Measurements from ENCODE around the gene RPS23.
"Not testable (repeated sequence)": the region's sequence is repeated elsewhere in the genome, so short reads cannot be mapped to it uniquely, and the experiment has no call there.

Gene RPS23

DNA sequence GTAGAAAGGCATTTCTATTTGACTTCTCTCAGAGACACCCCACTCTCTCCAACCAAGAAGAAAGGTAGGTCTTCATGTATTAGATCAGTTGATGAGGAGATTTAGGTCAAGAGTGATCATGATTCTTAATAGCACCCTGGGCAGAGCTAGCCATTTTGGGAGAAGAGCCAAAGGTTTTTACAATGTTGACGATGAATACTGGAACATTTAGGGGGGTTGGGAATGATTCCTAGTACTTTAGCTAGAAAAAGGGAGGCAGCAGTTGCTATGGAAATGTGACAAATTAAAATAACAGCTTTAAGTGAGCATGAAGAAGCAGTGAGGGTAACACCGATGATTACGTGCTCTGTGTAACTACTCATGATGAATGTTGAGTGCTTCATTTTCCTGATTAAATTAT, 9.5 kb upstream of the RPS23 start:
- DNase-seq: no peak

DNA sequence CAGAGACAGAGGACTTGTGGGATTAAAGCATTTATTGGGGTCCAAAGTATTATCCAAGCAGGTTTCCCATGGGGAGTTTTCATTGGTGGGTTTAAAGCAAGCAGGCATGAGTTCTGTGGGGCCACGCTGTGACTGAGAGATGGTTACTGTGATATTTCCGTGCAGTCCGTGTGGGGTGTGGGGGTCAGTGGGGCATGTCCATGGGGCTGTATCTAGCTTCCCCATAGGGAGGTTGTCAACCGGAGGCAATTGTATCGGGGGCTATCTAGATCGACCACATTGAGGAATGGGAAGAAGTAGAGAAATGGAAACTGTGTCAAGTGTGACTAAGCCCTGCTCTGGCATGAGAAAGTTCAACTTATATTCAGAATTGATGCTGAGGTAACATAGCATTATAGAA, 7.1 kb upstream of the RPS23 start:
- no peak for DNase-seq

DNA sequence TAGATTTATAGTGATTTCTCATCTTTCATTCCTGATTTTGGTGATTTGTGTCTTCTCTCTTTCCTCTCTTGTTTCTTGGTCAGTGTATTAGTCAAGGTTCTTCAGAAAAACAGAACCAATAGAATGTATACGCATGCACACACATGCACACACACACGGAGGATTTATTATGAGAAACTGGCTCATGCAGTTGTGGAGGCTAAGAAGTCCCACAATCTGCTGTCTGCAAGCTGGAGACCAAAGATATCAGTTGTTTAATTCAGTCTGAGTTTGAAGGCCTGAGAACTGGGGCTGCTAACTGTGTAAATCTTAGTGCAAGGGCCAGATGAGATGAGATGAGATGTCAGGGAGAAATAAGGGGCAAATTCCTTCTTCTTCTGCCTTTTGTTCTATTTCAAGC, 5.7 kb upstream of the RPS23 start:
- no peak for DNase-seq

DNA sequence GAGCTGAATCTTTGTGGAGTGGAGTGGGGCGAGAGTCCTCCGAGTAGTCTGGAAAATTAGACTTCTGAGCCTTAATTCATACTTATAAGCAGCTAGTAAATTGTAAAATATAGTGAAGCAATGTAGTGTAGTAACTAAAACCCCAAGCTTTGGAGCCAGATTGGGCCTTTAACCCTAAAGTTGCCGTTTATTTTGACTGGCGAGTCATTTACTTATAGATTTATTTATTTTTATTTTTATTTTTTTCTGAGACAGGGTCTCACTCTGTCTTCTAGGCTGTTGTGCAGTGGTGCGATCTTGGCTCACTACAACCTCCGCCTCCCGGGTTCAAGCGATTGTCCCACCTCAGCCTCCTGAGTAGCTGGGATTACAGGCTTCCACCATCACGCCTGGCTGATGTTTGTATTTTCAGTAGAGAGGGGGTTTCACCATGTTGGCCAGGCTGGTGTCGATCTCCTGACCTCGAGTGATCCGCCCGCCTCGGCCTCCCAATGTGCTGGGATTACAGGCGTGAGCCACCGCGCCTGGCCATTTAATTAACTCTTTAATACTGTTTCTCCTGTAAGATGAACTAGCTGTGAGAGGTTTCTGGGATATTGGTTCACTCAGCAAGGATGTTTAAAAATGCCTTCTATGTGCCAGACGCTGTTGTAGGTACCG, 687 bp upstream of the RPS23 start:
- no peak for DNase-seq

DNA sequence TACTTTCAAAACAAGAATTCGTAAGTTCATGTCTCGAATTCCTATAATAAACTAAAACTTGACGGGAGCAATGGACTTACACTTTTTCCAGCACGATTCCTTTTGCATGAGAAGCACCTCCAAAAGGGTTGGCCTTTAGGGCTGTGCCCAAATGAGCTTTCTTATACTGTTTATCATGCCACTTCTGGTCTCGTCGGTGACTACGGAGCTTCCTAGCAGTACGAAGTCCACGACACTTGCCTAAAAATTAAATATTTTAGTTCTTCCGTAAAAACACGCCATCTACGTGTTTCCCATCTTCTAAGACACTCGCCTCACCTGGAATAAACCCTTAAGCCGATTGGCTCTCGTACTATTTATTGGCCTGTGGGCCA, 554 bp downstream of the RPS23 start:
- DNase-seq: peak; percentile 7

DNA sequence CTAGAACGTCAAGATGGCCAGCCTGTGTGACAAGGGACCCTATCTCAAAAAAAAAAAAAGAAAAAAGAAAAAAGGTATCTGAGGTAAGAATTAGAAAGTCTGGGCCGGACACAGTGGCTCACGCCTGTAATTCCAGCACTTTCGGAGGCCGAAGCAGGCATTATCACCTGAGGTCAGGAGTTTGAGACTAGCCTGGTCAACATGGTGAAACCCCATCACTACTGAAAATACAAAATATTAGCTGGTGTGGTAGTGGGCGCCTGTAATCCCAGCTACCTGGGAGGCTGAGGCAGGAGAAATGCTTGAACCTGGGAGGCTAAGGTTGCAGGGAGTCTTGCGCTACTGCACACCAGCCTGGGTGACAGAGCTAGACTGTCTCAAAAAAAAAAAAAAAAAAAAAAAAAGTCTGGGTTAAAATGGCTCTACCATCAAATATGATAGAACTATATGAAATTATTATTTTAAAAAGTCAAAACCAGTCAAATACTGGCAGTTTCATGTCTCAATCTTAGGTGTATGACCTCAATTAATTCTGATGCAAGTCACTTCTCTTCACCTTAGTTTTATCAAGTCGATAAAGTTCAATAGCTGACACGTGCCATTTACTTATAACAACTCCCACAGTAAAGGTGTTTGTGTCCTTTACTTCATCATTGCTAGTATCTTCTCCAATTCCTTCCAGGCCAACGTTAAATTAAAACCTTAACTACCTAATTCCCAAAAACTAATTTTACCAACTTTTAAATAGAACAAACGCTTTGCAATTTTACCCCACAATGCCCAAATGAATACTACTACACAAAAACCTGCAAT, 1.1 kb downstream of the RPS23 start:
- no peak for DNase-seq

DNA sequence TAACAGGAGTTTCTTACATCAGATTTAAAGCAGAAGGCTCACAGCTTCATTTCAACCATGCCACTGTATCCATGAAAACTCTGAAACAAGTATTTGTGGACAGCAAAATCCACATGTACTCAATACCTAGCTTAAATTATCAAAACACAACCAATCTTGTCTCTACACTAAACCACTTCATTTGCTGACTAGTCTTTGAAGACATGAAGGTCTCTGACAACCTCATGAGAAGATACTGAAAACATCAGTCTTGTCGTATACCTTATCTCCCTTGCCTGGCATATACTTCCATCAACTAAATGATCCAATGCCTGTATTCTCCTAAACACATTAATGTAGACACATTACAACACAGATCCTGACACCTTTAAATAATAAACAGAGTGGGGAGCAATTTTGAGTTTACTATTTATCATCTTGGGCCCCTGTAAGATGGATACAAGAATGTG, 2.9 kb downstream of the RPS23 start:
- DNase-seq: no peak

DNA sequence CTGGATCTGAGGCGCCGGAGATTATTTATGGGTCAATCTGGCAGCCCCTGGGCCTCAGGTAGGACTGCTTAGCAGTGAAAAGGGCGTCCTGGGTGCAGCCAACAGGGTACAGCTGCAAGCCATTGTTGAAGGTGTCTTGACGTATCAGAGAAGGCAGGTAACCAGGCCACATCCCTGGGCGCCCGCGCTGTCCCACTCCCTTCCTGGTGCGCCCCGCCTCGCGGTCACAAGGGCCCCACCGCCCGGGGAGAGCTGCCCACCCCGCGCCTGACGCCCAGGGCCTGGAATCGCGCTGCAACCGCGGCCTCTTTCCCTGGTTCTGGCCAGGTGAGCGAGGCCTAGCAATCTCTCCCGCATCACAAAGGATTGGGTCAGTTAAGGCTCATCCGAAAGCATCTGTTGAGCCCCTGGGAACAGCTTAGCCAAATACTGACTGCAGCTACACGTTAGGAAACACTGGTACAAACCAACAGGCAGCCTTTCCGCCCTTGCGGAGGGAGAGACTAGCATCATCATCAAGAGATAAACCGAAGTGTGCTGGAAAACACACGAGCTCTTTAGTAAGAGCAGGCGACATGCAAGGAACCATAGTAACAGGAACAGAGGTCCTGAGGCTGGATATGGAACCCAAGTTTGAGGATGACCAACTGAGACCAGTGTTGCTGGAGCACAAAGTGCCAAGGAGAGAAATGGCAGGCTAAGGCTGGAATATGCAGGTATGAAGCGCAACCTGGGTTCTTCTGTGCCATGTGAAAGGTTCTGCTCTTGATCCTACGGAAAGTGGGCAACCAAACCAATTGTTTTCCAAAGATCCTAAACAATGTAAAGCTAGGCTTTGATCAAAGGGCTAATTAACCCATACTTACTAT, 3.6 kb downstream of the RPS23 start:
- no peak for DNase-seq

DNA sequence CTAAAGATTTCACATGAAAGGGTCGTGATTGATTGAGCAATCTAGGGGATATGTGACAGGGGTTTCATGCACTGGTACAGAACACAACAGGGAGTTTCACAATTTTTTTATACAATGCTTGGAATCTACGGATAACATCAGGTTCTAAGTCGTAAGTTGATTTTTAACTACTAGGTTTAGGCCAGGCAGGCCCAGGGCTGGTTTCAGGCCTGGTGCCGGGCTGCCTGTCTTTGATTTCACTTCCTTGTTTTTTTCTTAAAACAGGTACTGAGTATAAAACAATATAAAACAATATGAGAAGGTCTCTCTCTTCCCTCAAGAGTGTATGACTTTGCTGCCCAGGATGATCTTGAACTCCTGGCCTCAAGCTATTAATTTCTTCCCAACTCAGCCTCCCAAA, 4.7 kb downstream of the RPS23 start:
- not testable (repeated sequence) for DNase-seq

DNA sequence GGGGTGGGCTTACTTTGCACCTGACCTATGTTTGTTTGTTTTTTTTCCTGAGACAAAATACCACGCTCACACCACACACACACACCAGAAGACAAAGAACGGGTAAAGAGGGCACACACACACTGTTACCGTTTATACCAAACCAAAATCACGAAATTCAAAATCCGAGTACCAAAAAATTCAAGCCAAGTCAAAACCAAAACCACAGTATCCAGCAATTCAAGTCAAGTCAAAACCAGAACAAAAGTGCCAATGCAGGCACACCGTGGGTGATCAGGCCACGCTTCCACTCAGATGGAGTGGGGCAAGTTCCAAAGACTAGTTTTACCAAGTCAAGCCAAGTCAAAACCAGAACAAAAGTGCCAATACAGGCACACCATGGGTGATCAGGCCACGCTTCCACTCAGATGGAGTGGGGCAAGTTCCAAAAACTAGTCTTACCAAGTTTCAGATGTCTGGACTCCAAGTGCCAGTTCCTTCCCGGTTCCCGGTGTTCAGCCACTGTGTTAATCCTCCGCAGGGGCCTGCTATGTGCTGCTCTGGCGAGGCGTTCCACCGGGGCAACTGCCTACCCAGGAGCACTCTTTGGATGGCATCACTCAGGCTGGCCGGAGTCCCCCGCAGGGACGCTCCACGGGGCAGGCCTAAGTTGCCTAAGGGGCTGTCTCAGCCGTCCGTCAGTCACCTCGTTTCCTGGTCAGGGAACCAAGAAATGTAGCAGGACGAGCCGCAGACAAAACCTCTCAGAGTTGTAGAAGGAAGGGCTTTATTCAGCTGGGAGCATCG, 5.4 kb downstream of the RPS23 start:
- not testable (repeated sequence) for DNase-seq

DNA sequence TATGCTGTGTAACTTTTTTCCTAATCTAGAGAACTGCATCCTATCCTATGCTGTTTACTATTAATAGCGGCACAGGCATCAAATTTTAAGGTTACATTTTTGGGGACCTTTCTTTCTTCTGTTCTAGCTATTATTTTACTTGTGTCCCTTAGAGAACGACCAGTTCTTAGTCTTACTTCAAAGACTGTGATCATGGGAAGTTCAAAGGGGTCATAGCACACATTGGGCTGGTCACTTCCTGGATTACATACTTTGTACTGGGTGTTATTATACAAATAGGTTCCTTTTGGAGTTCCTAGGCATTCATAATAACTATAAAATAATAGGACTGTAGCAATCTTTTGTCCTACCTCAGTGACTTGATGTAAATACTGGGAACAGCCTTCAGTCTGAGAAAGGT, 8.8 kb downstream of the RPS23 start:
- DNase-seq: not testable (repeated sequence)

DNA sequence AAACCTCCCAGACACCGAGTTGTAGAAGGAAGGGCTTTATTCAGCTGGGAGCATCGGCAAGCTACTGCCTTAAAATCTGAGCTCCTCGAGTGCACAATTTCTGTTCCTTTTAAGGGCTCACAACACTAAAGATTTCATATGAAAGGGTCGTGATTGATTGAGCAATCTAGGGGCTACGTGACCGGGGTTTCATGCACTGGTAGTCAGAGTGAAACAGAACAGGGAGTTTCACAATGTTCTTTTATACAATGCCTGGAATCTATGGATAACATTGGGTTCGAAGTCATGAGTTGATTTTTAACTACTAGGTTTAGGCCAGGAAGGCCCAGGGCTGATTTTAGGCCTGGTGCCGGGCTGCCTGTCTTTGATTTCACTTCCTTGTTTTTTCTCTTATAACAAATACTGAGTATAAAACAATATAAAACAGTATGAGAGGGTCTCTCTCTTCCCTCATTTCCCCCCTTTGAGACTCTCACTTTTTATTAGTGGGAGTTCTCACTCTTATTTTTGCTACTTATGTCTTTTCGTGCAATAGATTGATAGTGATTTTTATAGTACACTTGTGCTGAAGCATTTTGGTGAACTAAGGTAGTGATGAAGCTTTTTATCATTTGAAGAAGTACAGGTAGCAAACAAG, 10.7 kb downstream of the RPS23 start:
- DNase-seq: not testable (repeated sequence)

DNA sequence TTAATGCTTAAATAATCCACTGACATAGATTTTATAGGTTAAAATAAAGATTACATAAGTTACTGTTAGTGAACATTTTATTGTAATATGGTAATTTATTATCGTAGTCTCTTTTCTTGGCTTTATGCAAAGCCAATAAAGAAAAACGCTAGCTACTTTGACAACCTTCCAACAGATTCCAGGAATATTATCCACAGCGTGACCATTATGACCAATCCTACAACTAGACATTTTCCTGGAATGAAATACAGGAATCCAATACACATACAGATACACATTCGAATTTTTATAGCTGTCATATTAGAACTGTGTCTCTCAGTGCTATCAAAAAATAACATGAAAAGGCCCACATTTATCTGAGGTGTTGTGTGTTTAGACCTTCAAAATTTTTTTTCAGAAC, 13.1 kb downstream of the RPS23 start:
- no peak for DNase-seq

DNA sequence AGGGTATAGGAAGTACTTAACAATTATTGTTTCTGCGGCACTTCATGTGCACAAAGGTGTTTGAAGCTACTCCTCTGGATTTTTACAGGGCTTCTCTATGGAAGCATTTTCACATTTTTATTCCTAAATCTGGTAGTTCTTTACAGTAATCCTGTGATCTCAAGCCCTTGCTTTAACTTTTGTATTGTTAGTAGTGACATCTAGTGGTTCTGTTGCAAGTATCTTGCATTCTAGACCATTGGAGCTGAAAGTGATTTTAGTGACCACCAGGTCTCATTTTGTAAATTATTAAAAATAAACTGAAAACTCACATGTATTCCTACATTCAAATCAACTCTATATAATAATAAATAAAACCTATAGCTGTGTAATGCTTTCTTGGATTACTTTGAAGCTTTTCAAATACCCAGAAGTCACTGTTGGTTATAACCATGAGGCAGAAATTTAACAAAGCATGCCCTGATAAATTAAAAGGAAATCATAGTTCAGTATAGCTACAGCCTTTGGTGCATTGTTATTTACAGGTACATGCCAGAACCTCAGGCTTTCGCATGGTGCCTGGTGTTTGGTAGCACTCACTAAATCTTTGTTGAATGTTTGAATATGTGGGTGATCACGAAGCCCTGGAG, 18.9 kb downstream of the RPS23 start:
- DNase-seq: no peak

DNA sequence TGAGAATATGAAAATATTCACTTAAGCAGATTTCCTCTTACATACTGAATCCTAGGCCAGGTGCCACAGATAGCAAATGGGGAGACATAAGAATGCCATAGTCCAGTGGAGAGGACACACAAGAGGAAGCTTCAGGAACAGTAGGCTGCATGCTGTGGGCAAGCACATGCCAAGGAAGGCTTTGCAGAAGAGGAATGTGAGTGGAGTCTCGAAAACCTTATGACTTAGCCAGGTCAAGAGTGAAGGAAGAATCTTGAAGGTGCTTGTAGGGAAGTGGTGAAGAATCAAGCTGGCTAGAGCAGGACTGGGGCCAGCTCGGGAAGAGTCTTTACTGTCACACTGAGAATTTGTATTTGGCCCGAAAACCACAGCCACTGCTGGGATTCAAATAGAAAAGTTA, 20.4 kb downstream of the RPS23 start:
- DNase-seq: no peak

DNA sequence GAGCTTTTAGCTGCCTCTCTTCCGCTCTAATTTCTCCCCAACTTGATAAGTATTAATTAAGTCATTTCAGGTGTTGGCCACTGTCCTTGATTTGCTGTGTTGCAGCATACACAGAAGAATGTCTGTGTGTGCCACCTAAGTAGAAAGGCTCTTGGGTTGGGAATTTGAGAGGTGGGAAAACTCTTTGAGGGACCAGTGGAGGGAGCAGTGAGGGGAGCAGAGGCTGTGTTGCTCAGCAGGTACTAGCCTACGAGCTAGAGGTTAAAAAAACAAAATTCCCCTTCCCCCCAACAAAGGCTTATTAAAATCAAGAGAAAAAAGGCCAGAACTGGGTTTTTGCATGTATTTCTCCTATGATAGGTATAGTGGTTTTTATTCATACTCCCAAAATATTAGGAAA, 20.9 kb downstream of the RPS23 start:
- DNase-seq: no peak

DNA sequence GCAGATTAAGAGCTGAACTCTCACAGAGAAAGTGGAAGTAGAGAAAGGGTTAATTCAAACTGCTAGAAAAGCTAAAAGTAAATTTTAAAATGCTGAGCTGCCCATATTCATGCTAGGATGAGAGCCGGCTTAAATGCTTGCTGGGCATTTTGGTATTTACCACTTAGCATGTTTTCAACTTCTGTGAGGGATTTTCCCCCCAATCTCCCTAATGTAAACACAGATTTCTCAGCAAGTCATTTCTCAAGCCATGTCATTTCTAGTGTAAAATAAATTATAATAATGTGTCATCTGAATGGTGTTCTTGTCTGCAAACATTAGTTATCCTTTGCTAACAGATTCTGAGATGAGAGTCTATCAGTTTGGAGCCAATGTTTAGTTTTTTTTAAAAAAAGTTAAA, 22.3 kb downstream of the RPS23 start:
- no peak for DNase-seq

DNA sequence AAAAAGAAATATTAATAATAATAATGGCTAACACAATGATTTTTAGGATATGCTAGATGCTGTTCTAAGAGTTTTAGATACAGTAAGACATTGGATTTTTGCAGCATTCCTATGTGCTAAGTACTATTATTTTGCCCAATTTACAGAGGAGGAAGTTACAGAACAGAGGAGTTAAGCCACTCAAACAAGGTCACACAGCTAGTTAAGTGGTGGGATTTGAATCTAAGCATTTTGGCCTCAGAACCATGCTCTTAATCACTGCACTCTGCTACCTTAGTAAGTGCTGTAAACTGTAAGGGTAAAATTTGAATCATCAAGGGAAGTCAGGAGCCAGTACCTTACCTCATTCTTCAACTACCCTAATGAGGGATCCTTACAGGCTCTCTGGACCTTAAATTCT, 25.4 kb downstream of the RPS23 start:
- no peak for DNase-seq

DNA sequence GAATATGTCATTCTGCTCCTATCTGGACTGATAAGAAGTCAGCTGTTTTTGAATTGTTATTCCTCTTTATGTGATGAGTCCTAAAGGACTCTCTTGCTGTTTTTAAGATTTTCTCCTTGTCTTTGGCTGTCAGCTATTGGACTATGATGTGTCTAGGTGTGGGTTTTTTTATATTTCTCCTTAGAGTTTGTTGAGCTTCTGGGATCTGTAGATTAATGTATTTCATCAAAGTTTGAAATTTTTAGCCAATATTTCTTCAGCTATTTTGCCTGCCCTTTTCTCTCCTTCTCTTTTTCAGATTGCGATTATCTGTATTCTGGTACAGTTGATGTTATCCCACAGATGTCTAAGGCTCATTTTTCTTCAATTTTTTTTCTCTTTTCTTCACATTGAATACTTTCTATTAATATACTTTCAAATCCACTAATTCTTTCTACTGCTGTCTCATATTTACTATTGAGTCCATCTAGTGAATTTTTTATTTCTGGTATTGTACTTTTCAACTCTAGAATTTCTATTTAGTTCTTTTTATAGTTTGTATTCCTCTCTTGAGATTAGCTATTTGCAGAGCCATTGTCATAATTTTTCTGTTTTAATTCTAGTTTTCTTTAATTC, 31.1 kb downstream of the RPS23 start:
- no peak for DNase-seq

DNA sequence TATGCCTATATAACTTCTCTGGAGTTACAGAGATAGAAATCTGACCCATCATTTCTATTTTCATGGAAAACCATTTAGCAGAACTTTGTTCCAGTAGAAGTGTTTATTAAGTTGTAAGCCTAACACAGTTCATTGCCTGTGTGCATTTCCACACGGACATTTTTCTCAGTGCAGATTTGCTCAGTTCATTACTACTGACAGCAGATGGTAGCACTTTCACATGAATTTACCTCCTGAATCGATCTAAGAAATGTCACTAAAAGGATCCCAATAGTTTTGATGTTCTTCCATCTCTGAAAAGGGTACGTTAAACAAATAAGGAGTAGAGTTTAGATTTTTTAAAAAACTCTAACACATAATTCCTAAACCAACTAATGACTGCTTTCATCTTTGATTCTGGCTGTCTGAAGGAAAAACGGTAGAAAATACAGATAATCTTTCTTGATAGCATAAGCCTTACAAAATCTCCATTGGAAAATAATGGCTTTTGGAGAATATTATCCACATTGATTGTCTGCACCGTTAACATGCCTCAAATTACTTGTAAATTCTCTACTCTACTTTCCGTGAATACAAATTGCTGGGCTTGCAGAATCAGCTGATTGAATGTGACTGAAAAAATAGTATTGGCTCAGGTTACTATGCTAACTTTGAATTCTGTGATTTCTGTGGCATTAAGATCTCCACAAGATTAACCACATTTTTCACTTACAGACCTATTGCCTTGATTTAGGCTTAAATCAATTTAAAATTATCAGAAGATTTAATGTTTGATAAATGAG, 33.1 kb downstream of the RPS23 start:
- DNase-seq: no peak

DNA sequence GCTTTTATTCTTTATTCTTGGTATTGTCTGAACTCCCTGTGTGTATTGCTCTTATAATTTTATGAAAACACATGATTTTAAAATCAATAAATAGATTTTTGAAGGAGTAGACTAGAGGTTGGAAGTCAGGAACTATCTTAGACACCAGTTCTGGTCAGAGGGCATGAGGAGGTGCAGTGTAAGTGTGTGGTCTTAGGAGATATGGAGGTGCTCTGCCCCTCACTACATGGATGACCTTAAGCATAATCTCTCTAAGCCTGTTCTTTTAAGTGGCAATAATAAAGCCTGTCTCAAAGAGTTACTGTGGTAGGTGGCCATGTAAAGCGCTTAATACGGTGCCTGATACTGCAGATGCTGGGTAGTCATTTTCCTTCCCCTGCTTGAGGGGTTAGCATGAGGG, 34.0 kb downstream of the RPS23 start:
- no peak for DNase-seq

Measured in CD4-positive, alpha-beta T cell treated with Interleukin-6 for 4 hours (primary cell).